B cell (primary cell): ENCODE data around the gene DCUN1D2. TPM values are rescaled to one million over a fixed set of nuclear protein-coding genes. Genes with fewer than 3 reads are reported as not detected.

Source experiments
- ATAC-seq: fragments of 200-7000 bp; cut with Tn5 transposase; one replicate; pipeline ENCODE4 v1.10.0; 2021; ENCODE audit warnings: low read depth, mild to moderate bottlenecking, moderate number of reproducible peaks, moderate library complexity
- CTCF ChIA-PET: fragments of 350-600 bp; sonication (Branson Sonifier 250); formaldehyde crosslinking; loops from one replicate; lab custom pipeline; 2021; ENCODE audit warnings: antibody characterized with exemption, inconsistent platforms; lab: Charles Lee
- POLR2A ChIA-PET: fragments of 350-600 bp; sonication (Branson Sonifier 250); formaldehyde crosslinking; loops from one replicate; lab custom pipeline; 2021; ENCODE audit warnings: antibody characterized with exemption; lab: Charles Lee
- DNase-seq: peaks from one replicate; pipeline ENCODE4 v3.0.0; 2013
- H2AFZ ChIP-seq: 2 replicates; pipeline ENCODE4 v1.6.1; 2012; ENCODE audit warnings: mild to moderate bottlenecking, low read depth, low read length; ENCODE audit not compliant: insufficient read depth, poor library complexity, severe bottlenecking
- H3K27ac ChIP-seq, 2 donors: 1 replicate in 1 of 2; 2 replicates in 1 of 2; pipeline ENCODE4 v1.5.1; 2012 to 2013; ENCODE audit warnings: low read length in 2 of 2, mild to moderate bottlenecking in 2 of 2, moderate library complexity in 1 of 2
- H3K27me3 ChIP-seq, 4 experiments: fragments of 200-600 bp in 1 of 4; sonication (generic) in 1 of 4; replicated peaks in 1 of 4; 1 replicate in 2 of 4; 2 replicates in 2 of 4; pipeline versions ENCODE4 v1.6.1 to v1.7.0; 2013 to 2016; ENCODE audit warnings: low read length in 3 of 4, mild to moderate bottlenecking in 2 of 4, mixed read lengths in 1 of 4, moderate library complexity in 1 of 4; ENCODE audit not compliant: insufficient read depth in 4 of 4, control insufficient read depth in 3 of 4; ENCODE audit errors: control extremely low read depth in 1 of 4
- H3K36me3 ChIP-seq, 2 experiments: replicated peaks in 1 of 2; 1 replicate in 1 of 2; 2 replicates in 1 of 2; pipeline versions ENCODE4 v1.6.1 to v1.7.1; 2013; ENCODE audit warnings: low read length in 1 of 2; ENCODE audit not compliant: insufficient read depth in 2 of 2, control insufficient read depth in 1 of 2; ENCODE audit errors: control extremely low read depth in 1 of 2, extremely low read depth in 1 of 2
- H3K4me1 ChIP-seq, 2 donors: fragments of 200-600 bp in 1 of 2; sonication (generic) in 1 of 2; 1 replicate in 1 of 2; 2 replicates in 1 of 2; pipeline versions ENCODE4 v1.5.1 to v1.6.1; 2013 to 2017; ENCODE audit warnings: low read length in 2 of 2; ENCODE audit not compliant: control insufficient read depth in 2 of 2, insufficient read depth in 2 of 2
- H3K4me2 ChIP-seq: replicated peaks from 2 replicates; pipeline ENCODE3; 2012; ENCODE audit warnings: mild to moderate bottlenecking, low read depth, low read length; ENCODE audit not compliant: poor library complexity, severe bottlenecking
- H3K4me3 ChIP-seq, 5 experiments: fragments of 200-600 bp in 1 of 5; sonication (generic) in 1 of 5; 1 replicate in 3 of 5; 2 replicates in 2 of 5; pipeline versions ENCODE4 v1.5.1 to v1.7.0; 2011 to 2016; ENCODE audit warnings: low read length in 4 of 5, mild to moderate bottlenecking in 4 of 5, low read depth in 2 of 5, control low read depth in 1 of 5, moderate library complexity in 1 of 5; ENCODE audit not compliant: insufficient read depth in 1 of 5; ENCODE audit errors: control extremely low read depth in 1 of 5, extremely low read depth in 1 of 5
- H3K79me2 ChIP-seq: fragments of 200-600 bp; sonication (generic); one replicate; pipeline ENCODE4 v1.6.0; 2016; ENCODE audit warnings: low read length; ENCODE audit not compliant: control insufficient read depth, insufficient read depth
- H3K9ac ChIP-seq: fragments of 200-600 bp; sonication (generic); 2 replicates; pipeline ENCODE4 v1.6.1; 2017; ENCODE audit warnings: mild to moderate bottlenecking, low read length, moderate library complexity
- H3K9me3 ChIP-seq, 3 donors: one replicate each; pipeline versions ENCODE4 v1.6.1 to v1.7.1; 2013; ENCODE audit warnings: low read length in 2 of 3; ENCODE audit not compliant: control insufficient read depth in 2 of 3, insufficient read depth in 1 of 3; ENCODE audit errors: control extremely low read depth in 1 of 3
- H4K20me1 ChIP-seq: 2 replicates; pipeline ENCODE4 v1.6.0; 2012; ENCODE audit warnings: mild to moderate bottlenecking, low read length; ENCODE audit not compliant: insufficient read depth, control insufficient read depth, poor library complexity, severe bottlenecking
- H3K27ac Mint-ChIP-seq: one replicate; pipeline ENCODE4 v1.8.0; 2021; ENCODE audit warnings: mixed read lengths
- H3K27me3 Mint-ChIP-seq: one replicate; pipeline ENCODE4 v1.8.0; 2021; ENCODE audit warnings: mixed read lengths
- H3K4me1 Mint-ChIP-seq: one replicate; pipeline ENCODE4 v1.8.0; 2021; ENCODE audit warnings: mixed read lengths
- H3K4me3 Mint-ChIP-seq: one replicate; pipeline ENCODE4 v1.8.0; 2021; ENCODE audit warnings: mixed read lengths
- H3K9me3 Mint-ChIP-seq: one replicate; pipeline ENCODE4 v1.8.0; 2022; ENCODE audit warnings: mixed read lengths; ENCODE audit not compliant: insufficient read depth
- CTCF ChIP-seq: fragments of 200-600 bp; IDR thresholded peaks from one replicate; pipeline ENCODE4 v1.8.0; 2022; ENCODE audit warnings: antibody characterized with exemption, mild to moderate bottlenecking
- EZH2 ChIP-seq: IDR thresholded peaks from 2 replicates; pipeline ENCODE4 v1.6.1; 2012; ENCODE audit warnings: borderline replicate concordance, low read depth, mild to moderate bottlenecking, moderate library complexity, low read length; ENCODE audit not compliant: insufficient read depth, poor library complexity, severe bottlenecking
- WGBS: methylation state at CpG from one replicate; pipeline ENCODE4 v1.1.5; 2013; ENCODE audit warnings: missing lambda C conversion rate; ENCODE audit not compliant: insufficient coverage; 5-methylcytosine and 5-hydroxymethylcytosine counted together
- intact Hi-C: fragments of 100-400 bp; cut with micrococcal nuclease; formaldehyde crosslinking; loops from one replicate; pipeline ENCODE4 v1.10.0; 2022
- polyA plus RNA-seq: library from polyadenylated mRNA; depleted of rRNA; stranded (reverse); fragments of >200 nt; gene quantifications from 2 replicates; pipeline ENCODE4 v1.2.3, GENCODE V29; 2012
- total RNA-seq, 2 donors: library from RNA; stranded (reverse); fragments of 120-200 nt in 1 of 2; gene quantifications; 1 replicate in 1 of 2; 2 replicates in 1 of 2; pipeline versions ENCODE4 v1.2.3 to v1.2.4, GENCODE V29; 2013 to 2022

Gene DCUN1D2
- total and polyA plus RNA-seq, 2 donors (not counting 1 experiment from before 2014, with no cell fraction given) = 15.3 to 41.3 TPM

DNA sequence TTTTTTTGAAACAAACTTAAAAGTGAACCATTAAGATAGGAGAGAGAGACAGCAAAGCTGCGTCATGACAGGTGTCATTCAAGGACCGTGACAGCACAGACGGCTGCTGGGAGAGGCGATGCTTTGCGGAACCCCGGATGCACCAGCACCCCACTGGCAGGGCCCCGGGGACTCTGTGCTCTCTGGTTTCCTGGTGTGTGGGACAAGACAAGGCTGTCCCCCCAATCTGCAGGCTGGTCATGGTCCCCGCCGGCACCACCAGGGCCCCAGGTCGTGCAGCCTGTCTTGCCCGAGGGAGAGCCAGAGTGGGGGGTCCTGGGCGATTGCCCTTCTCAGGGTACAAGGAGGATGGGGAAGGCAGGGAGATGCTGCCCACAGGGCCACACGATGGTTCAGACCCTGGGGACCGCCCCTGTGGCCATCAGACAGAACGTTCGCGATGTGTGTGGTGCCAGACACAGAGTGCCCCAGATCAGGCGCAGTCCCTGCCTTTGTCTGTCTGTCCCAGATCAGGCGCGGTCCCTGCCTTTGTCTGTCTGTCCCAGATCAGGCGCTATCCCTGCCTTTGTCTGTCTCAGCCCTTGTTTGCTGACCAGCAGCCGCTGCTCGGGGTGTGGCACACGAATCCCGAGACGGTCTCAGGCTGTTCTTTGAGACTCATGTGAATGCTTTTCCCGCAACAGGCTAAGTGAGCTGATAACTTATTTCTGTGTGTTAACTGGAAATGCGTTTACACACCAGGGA, 73.3 kb downstream of the DCUN1D2 start:
- ATAC-seq = peak; percentile 33
- DNase-seq = no peak
- Histone ChIP-seq H3K4me3 (no peak overlapping the region), H3K27ac (no peak overlapping the region), H3K36me3 (no peaks in the 10 kb centered on the region), H2AFZ (no peak overlapping the region), H3K79me2 (no peaks in the 10 kb centered on the region), H3K9ac (no peak overlapping the region), H3K9me3 (peaks cover 0 to 18% (median 0%) of the 10 kb centered on the region in 3 donors), H3K4me1 (peaks cover 0 to 10% of the 10 kb centered on the region in 2 donors), H4K20me1 (no peaks in the 10 kb centered on the region), H3K4me2 (no peak overlapping the region), H3K27me3 (no peaks in the 10 kb centered on the region)
- no peak for TF ChIP-seq EZH2
- no peak for TF ChIP-seq CTCF
- POLR2A ChIA-PET = no interaction called here
- Mint-ChIP-seq H3K4me3 (peak overlapping the region; percentile 8), H3K27ac (no peak overlapping the region), H3K9me3 (no peaks in the 10 kb centered on the region), H3K27me3 (peaks cover 4% of the 10 kb centered on the region), H3K4me1 (peaks cover 3% of the 10 kb centered on the region)
- 89% methylated on average over 28 of the region's 28 CpGs for WGBS
- intact Hi-C loops = no loop called here
- CTCF ChIA-PET = interaction anchor here (1.2 kb wide), 1 partner anchor 22 kb away, joined by 3 read pairs; no protein-coding TSS in a partner anchor

DNA sequence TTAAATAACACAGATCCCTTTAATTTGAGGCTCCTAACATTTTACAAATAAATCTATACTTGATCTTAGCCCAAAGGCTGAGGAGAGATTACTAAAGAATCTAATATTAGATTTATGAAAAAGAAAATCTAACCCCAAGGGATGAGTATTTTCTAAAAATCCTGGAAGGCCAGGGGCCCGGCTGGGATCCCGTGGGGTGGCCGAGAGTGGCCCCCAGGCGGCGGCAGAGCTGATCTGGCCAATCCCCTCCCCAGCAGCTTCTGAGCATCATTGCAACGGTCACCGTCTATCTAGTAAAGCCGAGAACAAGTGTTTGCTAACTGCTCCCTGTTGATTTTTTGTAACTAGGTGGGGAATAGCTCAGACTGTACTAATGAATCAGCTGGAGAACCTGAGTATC, 74.7 kb downstream of the DCUN1D2 start:
- H4K20me1 ChIP-seq = no peaks in the 10 kb centered on the region
- Mint-ChIP-seq H3K9me3 (no peaks in the 10 kb centered on the region), H3K4me1 (peaks cover 10% of the 10 kb centered on the region), H3K4me3 (no peak overlapping the region), H3K27ac (no peak overlapping the region), H3K27me3 (peaks cover 4% of the 10 kb centered on the region)
- DNase-seq (no peak), ATAC-seq (no peak)
- H3K27ac ChIP-seq = no peak overlapping the region
- 96% methylated on average over 8 of the region's 8 CpGs for WGBS
- CTCF ChIA-PET = no interaction called here
- no peaks in the 10 kb centered on the region for H3K27me3 ChIP-seq
- H3K4me3 ChIP-seq = no peak overlapping the region
- no peak overlapping the region for H3K9ac ChIP-seq
- intact Hi-C loops = no loop called here
- TF ChIP-seq CTCF (no peak), EZH2 (no peak)
- peaks cover 0 to 10% of the 10 kb centered on the region in 2 donors for H3K4me1 ChIP-seq
- H2AFZ ChIP-seq = no peak overlapping the region
- H3K36me3 ChIP-seq = no peaks in the 10 kb centered on the region
- H3K9me3 ChIP-seq = peaks cover 0 to 32% (median 3%) of the 10 kb centered on the region in 3 donors
- POLR2A ChIA-PET = no interaction called here
- H3K79me2 ChIP-seq = no peaks in the 10 kb centered on the region
- H3K4me2 ChIP-seq = no peak overlapping the region
